Panc1 (cell line): Measurements from ENCODE around the gene TEX13C. TPM values are rescaled to one million over a fixed set of nuclear protein-coding genes. Genes with fewer than 3 reads are reported as not detected.

Experiments used
- ATAC-seq: fragments of 200-7000 bp; cut with Tn5 transposase; 2 replicates; pipeline ENCODE4 v1.9.1; 2020; ENCODE audit warnings: mild to moderate bottlenecking, moderate library complexity
- BruUV-seq: library from RNA; stranded (reverse); fragments of 400-500 nt; replicated peaks from 2 replicates; lab custom pipeline; 2021; lab: Mats Ljungman, UMichigan
- CTCF ChIA-PET: fragments of 300-600 bp; sonication (Branson Sonifier 250); formaldehyde crosslinking; loops from one replicate; lab custom pipeline; 2022; ENCODE audit warnings: antibody characterized with exemption; lab: Charles Lee
- POLR2A ChIA-PET: fragments of 300-600 bp; sonication (Branson Sonifier 250); formaldehyde crosslinking; loops from one replicate; lab custom pipeline; 2022; ENCODE audit warnings: antibody characterized with exemption; lab: Charles Lee
- DNase-seq: peaks from one replicate; pipeline ENCODE4 v3.0.0-alpha.2; 2010; ENCODE audit warnings: low read depth, low spot score
- H3K27ac ChIP-seq: 2 replicates; pipeline ENCODE4 v1.5.1; 2011; ENCODE audit warnings: mild to moderate bottlenecking, low read length, inconsistent platforms
- H3K27me3 ChIP-seq: fragments of 200-500 bp; sonication (Bioruptor generic); 2 replicates; pipeline ENCODE4 v1.6.0; 2014; ENCODE audit warnings: low read length, inconsistent platforms; ENCODE audit not compliant: control insufficient read depth, insufficient read depth
- H3K36me3 ChIP-seq: fragments of 200-500 bp; sonication (Bioruptor generic); 2 replicates; pipeline ENCODE4 v1.5.1; 2014; ENCODE audit warnings: inconsistent platforms, mild to moderate bottlenecking, low read length, moderate library complexity; ENCODE audit not compliant: control insufficient read depth, insufficient read depth
- H3K4me1 ChIP-seq: 2 replicates; pipeline ENCODE4 v1.5.1; 2011; ENCODE audit warnings: inconsistent platforms, mild to moderate bottlenecking, low read length, moderate library complexity; ENCODE audit not compliant: control insufficient read depth, insufficient read depth
- H3K4me3 ChIP-seq, 2 experiments: 2 replicates each; pipeline ENCODE4 v1.5.1; 2011 to 2012; ENCODE audit warnings: low read depth in 2 of 2, low read length in 2 of 2, mild to moderate bottlenecking in 2 of 2, inconsistent platforms in 1 of 2, moderate library complexity in 1 of 2
- H3K9me3 ChIP-seq: fragments of 200-500 bp; sonication (Bioruptor generic); 2 replicates; pipeline ENCODE4 v1.5.1; 2014; ENCODE audit warnings: low read depth, mild to moderate bottlenecking, inconsistent platforms, low read length, moderate library complexity; ENCODE audit not compliant: control insufficient read depth, insufficient read depth
- POLR2AphosphoS5 ChIP-seq: IDR thresholded peaks from 2 replicates; pipeline ENCODE4 v1.6.1; 2012; ENCODE audit warnings: mild to moderate bottlenecking, low read depth, low read length, moderate library complexity
- SIN3A ChIP-seq: IDR thresholded peaks from 2 replicates; pipeline ENCODE4 v1.6.1; 2012; ENCODE audit warnings: low read depth, mild to moderate bottlenecking, low read length, moderate library complexity, borderline replicate concordance; ENCODE audit not compliant: insufficient read depth
- TCF7L2 ChIP-seq: IDR thresholded peaks from 2 replicates; pipeline ENCODE4 v1.6.1; 2011; ENCODE audit warnings: mild to moderate bottlenecking, low read depth, low read length, inconsistent platforms
- in situ Hi-C: cut with HindIII; loops from 2 replicates; pipeline ENCODE4 v1.10.0; 2016; ENCODE audit warnings: low sequenced_read_pairs, low pct_unique_long_range_greater_than_20kb
- intact Hi-C: fragments of 100-400 bp; cut with micrococcal nuclease; formaldehyde crosslinking; loops from one replicate; pipeline ENCODE4 v1.10.0; 2022; ENCODE audit not compliant: unreplicated experiment
- total RNA-seq: library from RNA; stranded (reverse); gene quantifications from one replicate; pipeline ENCODE4 v1.2.1, GENCODE V29; 2021; ENCODE audit not compliant: unreplicated experiment
- TF ChIP-seq, protein P1 (sequence below), 2 experiments: IDR thresholded peaks; 2 replicates each; pipeline ENCODE4 v1.6.1; 2011 to 2012; ENCODE audit warnings: low read depth in 2 of 2, control low read depth in 1 of 2, low read length in 1 of 2, mild to moderate bottlenecking in 1 of 2, moderate library complexity in 1 of 2; ENCODE audit not compliant: insufficient read depth in 1 of 2
- TF ChIP-seq, protein P2 (sequence below): fragments of 450-650 bp; IDR thresholded peaks from 2 replicates; pipeline ENCODE4 v1.5.1; 2017; ENCODE audit warnings: mild to moderate bottlenecking

Gene TEX13C
- total RNA-seq, 1 experiment from 2014 or later = not detected

DNA sequence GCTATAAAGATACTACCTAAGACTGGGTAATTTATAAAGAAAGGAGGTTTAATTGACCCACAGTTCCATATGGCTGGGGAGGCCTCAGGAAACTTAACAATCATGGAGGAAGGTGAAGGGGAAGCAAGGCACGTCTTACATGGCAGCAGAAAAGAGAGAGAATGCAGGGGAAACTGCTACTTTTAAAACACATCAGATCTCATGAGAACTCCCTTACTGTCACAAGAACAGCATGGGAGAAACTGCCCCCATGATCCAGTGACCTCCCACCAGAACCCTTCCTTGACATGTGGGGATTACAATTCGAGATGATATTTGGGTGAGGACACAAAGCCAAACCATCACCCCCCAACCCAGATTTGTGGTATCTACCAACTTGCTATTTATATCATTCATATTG is 13.9 kb downstream of the TEX13C start:
- DNase-seq (no peak), ATAC-seq (no peak)
- no peaks in the 10 kb centered on the region for H3K27me3 ChIP-seq
- CTCF ChIA-PET = no interaction called here
- no peaks in the 10 kb centered on the region for H3K4me1 ChIP-seq
- intact Hi-C loops = no loop called here
- in situ Hi-C loops = no loop called here
- no peak overlapping the region for H3K4me3 ChIP-seq
- H3K36me3 ChIP-seq = no peaks in the 10 kb centered on the region
- POLR2A ChIA-PET = no interaction called here
- no peak overlapping the region for H3K27ac ChIP-seq
- no peaks in the 10 kb centered on the region for H3K9me3 ChIP-seq
- no TSS peak for BruUV-seq
- TF ChIP-seq, protein P1, sequence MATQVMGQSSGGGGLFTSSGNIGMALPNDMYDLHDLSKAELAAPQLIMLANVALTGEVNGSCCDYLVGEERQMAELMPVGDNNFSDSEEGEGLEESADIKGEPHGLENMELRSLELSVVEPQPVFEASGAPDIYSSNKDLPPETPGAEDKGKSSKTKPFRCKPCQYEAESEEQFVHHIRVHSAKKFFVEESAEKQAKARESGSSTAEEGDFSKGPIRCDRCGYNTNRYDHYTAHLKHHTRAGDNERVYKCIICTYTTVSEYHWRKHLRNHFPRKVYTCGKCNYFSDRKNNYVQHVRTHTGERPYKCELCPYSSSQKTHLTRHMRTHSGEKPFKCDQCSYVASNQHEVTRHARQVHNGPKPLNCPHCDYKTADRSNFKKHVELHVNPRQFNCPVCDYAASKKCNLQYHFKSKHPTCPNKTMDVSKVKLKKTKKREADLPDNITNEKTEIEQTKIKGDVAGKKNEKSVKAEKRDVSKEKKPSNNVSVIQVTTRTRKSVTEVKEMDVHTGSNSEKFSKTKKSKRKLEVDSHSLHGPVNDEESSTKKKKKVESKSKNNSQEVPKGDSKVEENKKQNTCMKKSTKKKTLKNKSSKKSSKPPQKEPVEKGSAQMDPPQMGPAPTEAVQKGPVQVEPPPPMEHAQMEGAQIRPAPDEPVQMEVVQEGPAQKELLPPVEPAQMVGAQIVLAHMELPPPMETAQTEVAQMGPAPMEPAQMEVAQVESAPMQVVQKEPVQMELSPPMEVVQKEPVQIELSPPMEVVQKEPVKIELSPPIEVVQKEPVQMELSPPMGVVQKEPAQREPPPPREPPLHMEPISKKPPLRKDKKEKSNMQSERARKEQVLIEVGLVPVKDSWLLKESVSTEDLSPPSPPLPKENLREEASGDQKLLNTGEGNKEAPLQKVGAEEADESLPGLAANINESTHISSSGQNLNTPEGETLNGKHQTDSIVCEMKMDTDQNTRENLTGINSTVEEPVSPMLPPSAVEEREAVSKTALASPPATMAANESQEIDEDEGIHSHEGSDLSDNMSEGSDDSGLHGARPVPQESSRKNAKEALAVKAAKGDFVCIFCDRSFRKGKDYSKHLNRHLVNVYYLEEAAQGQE (IDR thresholded peaks at IDR 0.05; ENCODE audit: insufficient read depth in 1 of 2, low read depth in 2 of 2, low read length in 1 of 2) = no peak
- TF ChIP-seq TCF7L2 = no peak
- TF ChIP-seq, protein P2, sequence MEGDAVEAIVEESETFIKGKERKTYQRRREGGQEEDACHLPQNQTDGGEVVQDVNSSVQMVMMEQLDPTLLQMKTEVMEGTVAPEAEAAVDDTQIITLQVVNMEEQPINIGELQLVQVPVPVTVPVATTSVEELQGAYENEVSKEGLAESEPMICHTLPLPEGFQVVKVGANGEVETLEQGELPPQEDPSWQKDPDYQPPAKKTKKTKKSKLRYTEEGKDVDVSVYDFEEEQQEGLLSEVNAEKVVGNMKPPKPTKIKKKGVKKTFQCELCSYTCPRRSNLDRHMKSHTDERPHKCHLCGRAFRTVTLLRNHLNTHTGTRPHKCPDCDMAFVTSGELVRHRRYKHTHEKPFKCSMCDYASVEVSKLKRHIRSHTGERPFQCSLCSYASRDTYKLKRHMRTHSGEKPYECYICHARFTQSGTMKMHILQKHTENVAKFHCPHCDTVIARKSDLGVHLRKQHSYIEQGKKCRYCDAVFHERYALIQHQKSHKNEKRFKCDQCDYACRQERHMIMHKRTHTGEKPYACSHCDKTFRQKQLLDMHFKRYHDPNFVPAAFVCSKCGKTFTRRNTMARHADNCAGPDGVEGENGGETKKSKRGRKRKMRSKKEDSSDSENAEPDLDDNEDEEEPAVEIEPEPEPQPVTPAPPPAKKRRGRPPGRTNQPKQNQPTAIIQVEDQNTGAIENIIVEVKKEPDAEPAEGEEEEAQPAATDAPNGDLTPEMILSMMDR = no peak
- no peak for TF ChIP-seq SIN3A
- TF ChIP-seq POLR2AphosphoS5 = no peak

GRCh38 chrX:125340490-125340889 is 20.8 kb downstream of the TEX13C start:
- in situ Hi-C loops = no loop called here
- TF ChIP-seq SIN3A (no peak), POLR2AphosphoS5 (no peak), TCF7L2 (no peak)
- TF ChIP-seq, protein P1 (IDR thresholded peaks at IDR 0.05; ENCODE audit: insufficient read depth in 1 of 2, low read depth in 2 of 2, low read length in 1 of 2) = no peak
- TF ChIP-seq, protein P2 = no peak
- Histone ChIP-seq H3K4me3 (no peak overlapping the region), H3K27me3 (no peaks in the 10 kb centered on the region), H3K36me3 (no peaks in the 10 kb centered on the region), H3K27ac (no peak overlapping the region), H3K9me3 (no peaks in the 10 kb centered on the region), H3K4me1 (no peaks in the 10 kb centered on the region)
- DNase-seq (no peak), ATAC-seq (no peak)
- POLR2A ChIA-PET = no interaction called here
- intact Hi-C loops = no loop called here
- CTCF ChIA-PET = no interaction called here
- BruUV-seq = no TSS peak
